B cell (primary cell): Measurements from ENCODE around the gene VMO1.

Experiments
- EZH2 ChIP-seq: IDR thresholded peaks from 2 replicates; pipeline ENCODE4 v1.6.1; 2012; ENCODE audit warnings: borderline replicate concordance, low read depth, mild to moderate bottlenecking, moderate library complexity, low read length; ENCODE audit not compliant: insufficient read depth, poor library complexity, severe bottlenecking
- TF ChIP-seq, protein P1 (sequence below): fragments of 200-600 bp; IDR thresholded peaks from one replicate; pipeline ENCODE4 v1.8.0; 2022; ENCODE audit warnings: antibody characterized with exemption, mild to moderate bottlenecking

DNA sequence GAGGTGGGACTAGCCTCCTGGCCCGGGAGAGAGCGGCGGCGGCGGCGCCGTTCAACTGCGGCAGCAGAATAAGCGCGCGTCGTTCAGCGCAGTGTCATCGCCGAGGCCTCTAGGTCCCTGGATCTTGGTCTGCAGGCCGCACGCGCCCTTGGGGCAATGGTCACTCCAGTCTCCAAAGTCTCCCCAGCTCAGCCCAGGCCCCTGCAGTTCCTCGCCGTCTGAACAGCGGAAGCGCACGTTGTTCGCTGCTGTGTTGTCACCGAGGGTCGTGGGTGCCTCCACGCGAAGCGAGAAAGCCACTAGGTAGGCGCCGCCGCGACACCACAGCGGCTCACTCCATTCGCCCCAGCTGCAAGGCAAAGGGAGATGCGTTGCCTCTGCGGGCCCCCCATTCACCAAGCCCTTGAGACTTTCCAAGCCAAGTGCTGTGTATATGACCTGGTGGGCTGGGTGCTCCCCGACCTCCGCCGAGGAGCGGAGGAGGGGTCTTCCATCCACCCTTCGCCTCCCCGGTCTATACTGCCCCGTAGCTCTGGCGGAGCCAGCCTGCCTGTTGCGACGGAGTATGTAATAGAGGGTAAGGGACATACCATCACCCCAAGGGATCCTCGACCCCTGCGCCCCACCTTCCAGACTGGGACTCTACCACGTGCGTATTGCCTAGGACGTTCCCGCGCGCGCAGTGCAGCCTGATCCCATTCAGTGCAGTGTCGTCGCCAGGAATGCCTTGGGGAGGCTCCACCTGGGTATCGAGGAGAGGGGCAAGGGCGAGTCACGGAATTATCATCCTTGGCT lies 656 bp downstream of the VMO1 start:
- TF ChIP-seq, protein P1, sequence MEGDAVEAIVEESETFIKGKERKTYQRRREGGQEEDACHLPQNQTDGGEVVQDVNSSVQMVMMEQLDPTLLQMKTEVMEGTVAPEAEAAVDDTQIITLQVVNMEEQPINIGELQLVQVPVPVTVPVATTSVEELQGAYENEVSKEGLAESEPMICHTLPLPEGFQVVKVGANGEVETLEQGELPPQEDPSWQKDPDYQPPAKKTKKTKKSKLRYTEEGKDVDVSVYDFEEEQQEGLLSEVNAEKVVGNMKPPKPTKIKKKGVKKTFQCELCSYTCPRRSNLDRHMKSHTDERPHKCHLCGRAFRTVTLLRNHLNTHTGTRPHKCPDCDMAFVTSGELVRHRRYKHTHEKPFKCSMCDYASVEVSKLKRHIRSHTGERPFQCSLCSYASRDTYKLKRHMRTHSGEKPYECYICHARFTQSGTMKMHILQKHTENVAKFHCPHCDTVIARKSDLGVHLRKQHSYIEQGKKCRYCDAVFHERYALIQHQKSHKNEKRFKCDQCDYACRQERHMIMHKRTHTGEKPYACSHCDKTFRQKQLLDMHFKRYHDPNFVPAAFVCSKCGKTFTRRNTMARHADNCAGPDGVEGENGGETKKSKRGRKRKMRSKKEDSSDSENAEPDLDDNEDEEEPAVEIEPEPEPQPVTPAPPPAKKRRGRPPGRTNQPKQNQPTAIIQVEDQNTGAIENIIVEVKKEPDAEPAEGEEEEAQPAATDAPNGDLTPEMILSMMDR, result no peak
- no peak for TF ChIP-seq EZH2
